GM12801 (cell line): ENCODE measurements around the gene NEK6.

Source experiments
- TF ChIP-seq, protein P1 (sequence below): IDR thresholded peaks from one replicate; pipeline ENCODE4 v1.5.1; 2011; ENCODE audit warnings: control low read depth; ENCODE audit not compliant: insufficient read length; ENCODE audit errors: extremely low read depth

Gene NEK6

DNA sequence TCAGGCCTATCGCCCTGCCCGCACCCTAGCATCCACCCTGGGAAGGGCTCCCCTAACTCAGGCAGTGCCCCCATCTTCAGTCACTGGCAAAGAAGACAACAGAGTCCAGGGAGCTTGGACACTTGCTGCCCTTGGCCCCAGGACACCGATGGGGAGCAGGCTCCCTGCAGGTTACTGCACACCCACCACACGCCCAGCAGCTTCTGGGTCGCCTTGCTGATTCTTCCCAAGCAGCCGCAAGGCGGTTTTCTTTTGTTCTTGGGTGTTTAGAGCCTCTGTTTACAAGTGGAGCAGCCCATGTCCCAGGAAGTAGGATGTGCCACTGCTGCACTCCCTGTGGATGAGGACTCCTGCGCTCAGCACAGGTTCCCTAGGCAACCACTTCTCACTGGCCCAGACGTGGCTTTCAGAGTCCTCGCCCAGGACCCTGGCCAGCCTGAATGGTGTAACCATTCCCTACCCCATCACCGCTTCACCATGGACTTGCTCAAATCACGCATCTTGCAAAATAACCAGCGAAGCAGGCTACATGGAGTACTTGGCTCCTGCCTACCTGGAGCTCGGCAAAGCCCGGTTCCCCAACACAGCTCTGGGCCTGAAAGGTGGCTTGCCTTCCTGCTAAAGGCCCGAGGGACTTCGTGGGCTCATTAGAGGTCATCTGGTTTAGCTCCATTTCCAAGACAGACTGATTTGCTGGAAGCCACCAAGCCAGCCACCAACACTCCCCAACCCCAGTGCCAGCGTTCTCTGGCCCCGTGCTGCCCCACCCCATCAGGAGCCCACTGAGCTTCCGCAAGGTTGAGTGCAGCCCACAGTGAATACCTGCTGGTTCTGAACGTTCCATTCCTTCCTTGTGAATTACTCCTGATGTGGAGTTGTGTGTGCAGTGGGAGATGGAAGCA lies 97.5 kb downstream of the NEK6 start:
- TF ChIP-seq, protein P1, sequence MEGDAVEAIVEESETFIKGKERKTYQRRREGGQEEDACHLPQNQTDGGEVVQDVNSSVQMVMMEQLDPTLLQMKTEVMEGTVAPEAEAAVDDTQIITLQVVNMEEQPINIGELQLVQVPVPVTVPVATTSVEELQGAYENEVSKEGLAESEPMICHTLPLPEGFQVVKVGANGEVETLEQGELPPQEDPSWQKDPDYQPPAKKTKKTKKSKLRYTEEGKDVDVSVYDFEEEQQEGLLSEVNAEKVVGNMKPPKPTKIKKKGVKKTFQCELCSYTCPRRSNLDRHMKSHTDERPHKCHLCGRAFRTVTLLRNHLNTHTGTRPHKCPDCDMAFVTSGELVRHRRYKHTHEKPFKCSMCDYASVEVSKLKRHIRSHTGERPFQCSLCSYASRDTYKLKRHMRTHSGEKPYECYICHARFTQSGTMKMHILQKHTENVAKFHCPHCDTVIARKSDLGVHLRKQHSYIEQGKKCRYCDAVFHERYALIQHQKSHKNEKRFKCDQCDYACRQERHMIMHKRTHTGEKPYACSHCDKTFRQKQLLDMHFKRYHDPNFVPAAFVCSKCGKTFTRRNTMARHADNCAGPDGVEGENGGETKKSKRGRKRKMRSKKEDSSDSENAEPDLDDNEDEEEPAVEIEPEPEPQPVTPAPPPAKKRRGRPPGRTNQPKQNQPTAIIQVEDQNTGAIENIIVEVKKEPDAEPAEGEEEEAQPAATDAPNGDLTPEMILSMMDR = no peak

DNA sequence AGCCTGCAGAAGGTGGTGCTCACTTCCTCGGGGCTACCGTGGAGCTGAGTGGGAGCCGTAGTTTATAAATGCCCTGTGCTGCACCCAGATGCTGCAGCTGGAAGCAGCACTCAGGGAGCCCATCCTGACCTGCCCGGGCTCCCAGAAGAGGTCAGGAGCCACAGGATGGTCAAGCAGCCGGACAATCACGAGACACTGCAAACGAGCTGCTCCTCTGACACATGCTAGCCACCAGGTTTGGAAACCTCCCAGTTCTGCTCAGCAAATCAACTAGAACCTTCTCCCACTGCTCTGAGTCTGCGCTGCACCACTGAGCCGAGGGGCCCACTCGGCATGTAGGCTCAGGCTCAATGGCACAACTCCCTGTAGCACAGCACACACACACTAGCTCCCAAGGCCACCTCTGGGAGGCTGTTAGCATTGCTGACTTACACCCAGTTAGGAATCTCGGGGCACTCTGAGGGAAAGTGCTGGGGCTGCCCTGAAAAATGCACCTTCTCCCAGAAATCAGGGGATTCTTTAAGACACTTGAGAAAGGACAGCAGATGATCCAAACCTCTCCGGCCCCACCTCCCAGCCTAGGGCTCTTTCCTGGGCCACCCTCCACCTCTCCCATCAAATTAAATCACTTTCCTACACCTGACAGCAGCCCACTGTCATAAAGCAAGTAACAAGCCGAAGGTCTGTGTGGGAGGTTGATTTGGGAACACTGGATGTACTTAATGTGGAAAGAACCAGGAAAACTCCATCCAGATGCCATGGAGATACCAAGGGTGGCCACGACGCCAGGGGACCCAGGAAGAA lies 98.4 kb downstream of the NEK6 start:
- TF ChIP-seq, protein P1 = no peak

DNA sequence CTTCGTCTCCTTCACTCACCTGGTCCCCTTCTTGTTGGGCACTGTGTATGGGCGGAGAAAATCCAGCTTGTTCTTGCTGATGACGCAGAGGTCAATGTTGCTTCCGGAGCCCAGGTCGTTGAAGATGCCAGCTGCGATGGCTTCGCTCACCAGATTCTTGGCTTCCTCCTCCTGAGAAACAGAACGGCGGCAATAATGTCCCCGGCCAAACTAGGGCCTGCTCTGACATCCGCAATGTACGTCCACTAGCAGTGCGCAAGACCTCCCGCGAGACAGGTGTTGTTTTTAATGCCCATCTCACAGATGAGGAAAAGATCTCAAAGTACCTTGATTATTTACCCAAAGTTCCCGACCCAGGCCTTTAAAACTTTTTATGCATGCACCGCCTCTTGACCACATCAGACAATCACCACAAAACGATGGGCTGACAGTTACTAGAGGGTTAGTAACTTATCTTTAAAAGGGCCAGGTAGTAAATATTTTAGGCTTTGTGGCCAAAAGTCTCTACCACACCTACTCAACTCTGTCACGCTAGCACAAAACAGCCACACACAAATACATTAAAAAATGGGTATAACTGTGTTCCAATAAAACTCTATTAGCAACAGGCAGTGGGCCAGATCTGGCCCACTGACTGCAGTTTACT lies 99.1 kb downstream of the NEK6 start:
- TF ChIP-seq, protein P1 = no peak

DNA sequence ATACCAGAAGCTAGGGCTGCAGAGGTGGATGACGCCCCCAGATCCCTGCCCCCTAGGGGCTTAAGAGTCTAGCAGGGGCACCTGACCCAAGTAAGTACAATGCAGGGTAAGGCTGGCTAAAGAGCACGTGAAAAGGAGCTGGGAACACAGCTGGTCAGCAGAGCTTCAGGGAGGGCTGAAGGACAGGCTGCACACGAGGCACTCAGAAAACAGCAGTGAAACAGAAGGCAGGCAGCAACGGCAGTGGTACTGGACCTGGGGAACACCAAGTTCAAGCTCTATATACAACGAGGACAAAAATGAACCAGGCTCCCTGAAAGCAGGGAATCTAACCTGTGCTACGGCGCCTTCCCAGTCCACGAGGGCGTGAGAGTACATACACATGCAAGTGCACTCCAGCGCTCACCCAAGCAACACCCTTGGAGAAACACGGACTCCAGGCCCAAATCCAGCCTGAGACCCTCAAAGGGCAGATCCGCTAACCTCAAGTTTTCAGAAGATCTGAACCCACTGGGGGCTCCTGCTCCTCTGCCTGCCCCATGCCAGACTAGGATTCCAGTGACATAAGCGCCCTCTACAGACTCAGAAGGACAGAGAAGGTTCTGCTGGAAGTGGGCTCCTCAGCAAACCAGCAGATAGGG lies 100.1 kb downstream of the NEK6 start:
- TF ChIP-seq, protein P1 = no peak

DNA sequence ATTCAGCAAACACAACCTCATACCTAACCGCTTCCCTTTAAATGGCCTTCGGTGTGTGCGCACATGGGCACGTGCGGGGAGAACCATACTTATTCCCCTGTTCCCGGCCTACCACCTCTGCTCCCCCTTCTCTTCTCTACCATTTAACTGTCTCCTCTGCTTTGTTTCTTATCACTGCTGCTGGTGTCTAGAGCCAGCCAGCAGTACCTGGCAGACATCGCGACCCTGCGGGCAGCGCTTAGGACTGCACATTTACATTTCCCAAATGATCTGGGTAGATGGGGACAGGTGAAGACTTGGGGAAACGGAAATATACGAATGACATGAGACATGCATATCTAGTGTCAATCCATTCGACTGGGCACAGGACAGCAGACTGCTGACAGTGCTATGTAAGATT lies 100.9 kb downstream of the NEK6 start:
- TF ChIP-seq, protein P1 = no peak

DNA sequence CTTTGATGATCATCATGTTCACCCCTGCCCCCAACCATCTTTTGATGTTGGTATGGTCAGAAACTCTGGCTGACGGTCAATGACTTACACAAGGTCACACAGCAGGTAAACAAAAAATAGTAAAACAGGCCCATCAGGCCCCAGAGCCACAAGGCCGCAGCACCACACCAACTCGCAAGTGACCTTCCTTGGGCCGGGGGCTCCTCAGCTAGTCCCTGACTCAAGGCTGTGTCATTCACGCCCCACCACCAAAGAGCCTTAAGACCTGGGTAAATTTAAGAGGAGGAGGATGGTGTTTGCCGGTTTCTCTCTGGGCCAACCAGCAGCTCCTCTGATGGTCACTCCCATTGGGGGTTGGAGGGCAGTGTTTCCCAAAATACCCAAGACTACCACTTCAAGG lies 101.7 kb downstream of the NEK6 start:
- TF ChIP-seq, protein P1 = no peak
